Activated T-helper 17 cell treated with anti-CD3 and anti-CD28 coated beads, Interleukin-2, amount 50 U/mL, for 72 hours (primary cell): ENCODE data around the gene PTPA. TPM values are rescaled to one million over a fixed set of nuclear protein-coding genes. Genes with fewer than 3 reads are reported as not detected.

Source experiments
- ATAC-seq: fragments of 150-1000 bp; cut with Tn5 transposase; replicated peaks from 2 replicates; pipeline ENCODE4 v1.10.0; 2021; ENCODE audit warnings: mild to moderate bottlenecking, moderate library complexity
- H3K27ac Mint-ChIP-seq: one replicate; pipeline ENCODE4 v1.8.0; 2022; ENCODE audit warnings: mixed read lengths
- H3K27me3 Mint-ChIP-seq: one replicate; pipeline ENCODE4 v1.8.0; 2022; ENCODE audit warnings: mixed read lengths
- H3K36me3 Mint-ChIP-seq: one replicate; pipeline ENCODE4 v1.8.0; 2022; ENCODE audit warnings: low read depth, mild to moderate bottlenecking, mixed read lengths
- H3K4me1 Mint-ChIP-seq: one replicate; pipeline ENCODE4 v1.8.0; 2022; ENCODE audit warnings: mixed read lengths
- H3K4me3 Mint-ChIP-seq: one replicate; pipeline ENCODE4 v1.8.0; 2022; ENCODE audit warnings: mild to moderate bottlenecking, mixed read lengths
- H3K9me3 Mint-ChIP-seq: one replicate; pipeline ENCODE4 v1.8.0; 2022; ENCODE audit warnings: mixed read lengths
- total RNA-seq, 2 donors: library from RNA; stranded (reverse); gene quantifications; one replicate each; pipeline ENCODE4 v1.2.3, GENCODE V29; 2022

PTPA gene
- total RNA-seq, 2 donors from 2014 or later, result 77.9 to 131 TPM

DNA sequence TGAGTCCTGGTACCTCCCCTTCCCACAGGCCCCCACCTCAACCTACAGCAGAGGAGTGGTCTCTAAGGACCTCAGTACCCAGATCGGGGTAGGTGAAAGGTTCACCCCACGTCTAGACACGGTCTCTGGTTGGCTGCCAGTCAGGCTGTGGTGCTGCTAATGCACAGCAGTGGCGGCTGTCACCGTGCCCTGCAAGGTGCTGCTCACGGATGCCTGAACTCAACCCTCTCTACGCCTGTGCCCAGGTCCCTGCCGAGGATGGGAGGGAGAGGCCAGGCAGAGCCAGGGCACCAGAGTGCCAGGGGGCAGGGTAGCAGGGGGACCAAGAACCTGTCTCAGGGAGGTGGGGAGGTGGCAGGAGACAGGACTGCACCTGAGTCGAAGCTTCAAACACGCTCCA, 52.5 kb downstream of the PTPA start:
- ATAC-seq, result no peak
- Mint-ChIP-seq H3K27ac (no peak overlapping the region), H3K4me3 (no peak overlapping the region), H3K36me3 (no peaks in the 10 kb centered on the region), H3K9me3 (no peaks in the 10 kb centered on the region), H3K4me1 (peaks cover 4% of the 10 kb centered on the region), H3K27me3 (no peaks in the 10 kb centered on the region)

DNA sequence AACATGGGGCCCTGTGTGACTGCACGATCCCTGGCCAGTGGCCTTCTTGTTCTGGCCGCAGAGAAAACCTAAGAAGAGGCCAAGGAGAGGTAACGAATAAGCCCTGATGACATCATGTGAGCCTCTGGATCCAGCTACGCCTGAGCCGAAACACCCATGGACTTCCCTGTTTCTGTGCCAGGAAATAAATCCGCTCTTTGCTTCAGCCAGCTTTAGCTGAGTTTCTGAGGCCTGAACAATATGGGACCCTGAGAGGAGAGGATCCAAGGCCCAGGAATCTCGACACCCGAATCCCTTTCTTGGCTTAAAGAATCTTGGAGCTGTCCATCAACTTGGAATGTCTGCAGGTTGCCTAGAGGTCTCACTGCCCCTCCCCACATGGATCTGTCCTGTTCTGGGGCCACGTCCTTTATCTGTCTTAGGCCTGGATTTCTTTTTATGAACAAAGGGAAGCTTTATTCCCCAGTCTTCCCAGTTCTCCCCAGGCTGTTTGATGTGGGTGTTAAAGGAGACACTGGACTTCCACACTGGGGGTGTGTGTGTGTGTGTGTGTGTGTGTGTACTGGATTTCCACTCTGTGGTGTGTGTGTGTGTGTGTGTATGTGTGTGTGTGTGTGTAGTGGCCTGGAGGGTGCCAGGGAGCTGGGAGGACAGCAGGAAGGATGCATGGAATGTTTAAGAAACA, 53.2 kb downstream of the PTPA start:
- Mint-ChIP-seq H3K4me3 (no peak overlapping the region), H3K9me3 (no peaks in the 10 kb centered on the region), H3K36me3 (no peaks in the 10 kb centered on the region), H3K27ac (peak overlapping the region; percentile 56), H3K4me1 (peaks cover 4% of the 10 kb centered on the region), H3K27me3 (no peaks in the 10 kb centered on the region)
- ATAC-seq, result no peak

DNA sequence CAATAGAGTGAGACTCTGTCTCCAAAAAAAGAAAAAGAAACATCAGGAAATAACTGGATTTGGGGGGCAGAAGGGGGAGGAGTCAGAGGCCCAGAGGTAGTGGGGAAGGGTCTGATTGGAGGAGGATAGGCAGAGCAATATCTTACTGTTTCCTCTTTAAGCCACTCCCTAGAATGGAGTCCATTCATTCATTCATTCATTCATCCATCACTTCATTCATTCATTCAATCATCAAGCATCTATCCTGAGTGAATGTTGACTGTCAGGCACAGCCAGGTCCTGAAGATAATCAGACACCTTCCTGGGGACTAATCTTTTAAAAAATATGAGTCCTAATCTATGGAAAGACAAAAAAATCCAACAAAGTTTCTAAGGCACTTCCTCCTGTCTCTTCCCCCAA, 54.0 kb downstream of the PTPA start:
- H3K27me3 Mint-ChIP-seq, result no peaks in the 10 kb centered on the region
- peaks cover 6% of the 10 kb centered on the region for H3K4me1 Mint-ChIP-seq
- no peak overlapping the region for H3K27ac Mint-ChIP-seq
- no peak overlapping the region for H3K4me3 Mint-ChIP-seq
- no peak for ATAC-seq
- H3K9me3 Mint-ChIP-seq, result no peaks in the 10 kb centered on the region
- H3K36me3 Mint-ChIP-seq, result no peaks in the 10 kb centered on the region

DNA sequence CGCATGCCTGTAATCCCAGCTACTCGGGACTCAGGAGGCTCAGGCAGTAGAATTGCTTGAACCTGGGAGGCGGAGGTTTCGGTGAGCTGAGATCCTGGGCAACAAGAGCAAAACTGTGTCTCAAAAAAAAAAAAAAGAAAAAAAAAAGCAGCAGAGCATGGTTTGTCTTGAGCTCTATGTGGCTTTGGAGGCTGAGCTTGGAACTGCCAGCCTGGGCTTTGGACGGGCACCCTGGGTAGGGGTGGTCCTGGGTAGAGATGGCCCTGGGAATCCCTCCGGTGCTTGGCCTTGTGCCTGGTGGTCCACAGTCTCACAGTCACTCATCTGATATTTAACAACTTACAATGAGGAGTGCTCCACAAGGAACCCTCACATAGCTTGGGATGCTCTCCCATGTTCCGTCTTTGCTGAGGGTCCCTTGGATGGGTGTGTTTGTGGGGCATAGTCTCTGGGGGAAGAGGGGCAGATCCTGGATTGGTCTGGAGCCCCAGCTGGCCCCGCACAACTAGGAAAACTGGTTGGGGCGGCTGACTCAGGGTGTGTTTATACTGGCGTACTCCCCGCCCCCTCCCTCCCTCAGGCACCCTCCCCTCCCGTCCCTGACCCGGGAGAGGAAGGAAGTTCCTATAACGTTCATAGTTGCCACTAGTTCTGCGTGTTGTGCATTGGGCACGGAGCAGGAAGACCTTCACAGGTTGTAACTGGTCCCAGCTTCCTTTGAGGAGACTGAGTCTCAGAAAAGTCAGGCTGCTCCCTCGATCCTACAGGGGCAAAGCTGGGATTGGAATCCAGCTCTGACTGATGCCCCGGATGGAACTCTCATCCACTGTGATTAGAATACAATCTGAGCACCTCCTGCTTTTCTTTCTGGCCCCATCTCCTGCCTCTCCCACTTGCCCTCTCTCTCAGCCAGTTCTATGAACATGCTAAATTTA, 55.7 kb downstream of the PTPA start:
- Mint-ChIP-seq H3K27me3 (no peaks in the 10 kb centered on the region), H3K36me3 (no peaks in the 10 kb centered on the region), H3K4me1 (peaks cover 10% of the 10 kb centered on the region), H3K4me3 (peak overlapping the region; percentile 62), H3K27ac (peak overlapping the region; percentile 44), H3K9me3 (no peaks in the 10 kb centered on the region)
- peak; percentile 70 for ATAC-seq

DNA sequence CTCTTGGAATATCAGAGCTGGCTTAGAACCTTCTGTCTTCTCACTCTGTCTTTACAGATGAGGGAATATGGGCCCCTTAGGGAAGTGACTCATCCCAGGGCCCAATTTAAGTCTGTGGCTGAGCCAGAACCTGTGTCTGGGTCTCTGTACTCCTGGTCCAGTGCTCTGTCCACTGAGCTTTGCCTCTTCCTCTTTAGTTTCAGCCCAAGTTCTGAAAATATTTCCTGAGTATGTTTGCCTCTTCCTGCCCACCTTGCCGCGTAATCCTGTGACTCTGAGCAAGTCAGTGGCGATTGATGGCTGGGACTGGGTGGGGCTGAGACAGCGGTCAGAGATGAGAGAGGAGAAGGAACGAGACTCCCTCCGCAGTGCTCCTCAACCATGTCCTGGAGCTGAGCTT, 59.0 kb downstream of the PTPA start:
- ATAC-seq, result peak; percentile 58
- Mint-ChIP-seq H3K36me3 (no peaks in the 10 kb centered on the region), H3K4me1 (peaks cover 10% of the 10 kb centered on the region), H3K27ac (peak overlapping the region; percentile 55), H3K9me3 (no peaks in the 10 kb centered on the region), H3K4me3 (peak overlapping the region; percentile 18), H3K27me3 (peaks cover 4% of the 10 kb centered on the region)

DNA sequence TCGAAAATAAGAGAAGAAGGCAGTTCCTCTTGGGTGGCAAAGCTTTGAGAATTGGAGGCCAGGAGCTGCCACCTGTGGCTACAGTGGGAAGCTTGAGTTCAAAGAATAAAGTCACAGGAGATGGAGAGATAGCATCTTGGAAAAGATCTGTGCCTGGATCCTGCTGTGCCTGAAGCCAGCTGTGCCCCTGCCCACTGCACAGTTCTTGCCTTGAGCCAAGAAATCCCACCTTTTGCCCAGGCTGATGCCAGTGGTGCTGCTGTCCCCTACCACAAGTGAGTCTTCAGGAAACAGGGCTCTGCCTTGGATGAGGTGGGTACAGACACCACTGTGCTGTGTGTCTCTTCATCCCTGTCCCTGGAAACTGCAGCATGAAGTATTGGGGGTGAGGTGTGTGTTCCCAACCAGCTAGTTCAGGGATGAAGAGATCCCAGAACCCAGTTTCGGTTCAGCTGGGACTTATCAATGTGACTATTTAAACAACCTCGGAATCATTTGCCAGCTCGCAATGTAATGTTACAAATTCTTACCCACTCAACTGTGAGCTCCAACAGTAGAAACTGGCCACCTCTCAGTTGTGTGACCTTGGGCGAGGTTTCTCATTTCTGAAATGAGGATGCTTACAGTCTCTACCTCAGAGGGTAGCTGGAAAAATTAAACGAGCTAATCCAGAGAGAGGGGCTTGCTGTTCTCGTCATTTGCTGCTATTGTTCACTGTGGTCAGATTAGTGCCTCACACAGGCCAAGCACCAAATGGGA, 61.0 kb downstream of the PTPA start:
- Mint-ChIP-seq H3K27me3 (peaks cover 4% of the 10 kb centered on the region), H3K4me3 (no peak overlapping the region), H3K27ac (no peak overlapping the region), H3K4me1 (peaks cover 10% of the 10 kb centered on the region), H3K36me3 (no peaks in the 10 kb centered on the region), H3K9me3 (no peaks in the 10 kb centered on the region)
- ATAC-seq, result no peak

DNA sequence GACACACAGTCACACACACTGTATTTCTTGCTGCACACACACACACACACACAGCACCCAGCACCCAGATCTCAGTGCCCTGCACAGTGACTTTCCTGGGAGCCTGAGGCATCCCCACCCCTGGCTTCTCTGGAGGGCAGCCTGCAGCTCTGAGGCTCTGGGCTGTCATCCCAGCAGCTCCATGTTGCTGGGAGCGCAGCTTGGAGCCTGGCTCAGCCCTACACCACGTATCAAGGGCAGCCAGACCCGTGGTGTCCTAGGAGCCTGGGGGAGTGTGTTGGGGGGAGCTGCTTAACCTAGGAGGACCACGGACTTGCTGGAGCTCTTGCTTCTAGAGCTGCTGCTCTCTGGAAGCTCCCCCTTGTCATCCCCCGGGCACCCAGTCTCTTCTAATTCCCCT, 61.6 kb downstream of the PTPA start:
- peaks cover 8% of the 10 kb centered on the region for H3K4me1 Mint-ChIP-seq
- no peak overlapping the region for H3K27ac Mint-ChIP-seq
- H3K36me3 Mint-ChIP-seq, result no peaks in the 10 kb centered on the region
- no peaks in the 10 kb centered on the region for H3K9me3 Mint-ChIP-seq
- ATAC-seq, result no peak
- H3K27me3 Mint-ChIP-seq, result peaks cover 4% of the 10 kb centered on the region
- H3K4me3 Mint-ChIP-seq, result no peak overlapping the region

DNA sequence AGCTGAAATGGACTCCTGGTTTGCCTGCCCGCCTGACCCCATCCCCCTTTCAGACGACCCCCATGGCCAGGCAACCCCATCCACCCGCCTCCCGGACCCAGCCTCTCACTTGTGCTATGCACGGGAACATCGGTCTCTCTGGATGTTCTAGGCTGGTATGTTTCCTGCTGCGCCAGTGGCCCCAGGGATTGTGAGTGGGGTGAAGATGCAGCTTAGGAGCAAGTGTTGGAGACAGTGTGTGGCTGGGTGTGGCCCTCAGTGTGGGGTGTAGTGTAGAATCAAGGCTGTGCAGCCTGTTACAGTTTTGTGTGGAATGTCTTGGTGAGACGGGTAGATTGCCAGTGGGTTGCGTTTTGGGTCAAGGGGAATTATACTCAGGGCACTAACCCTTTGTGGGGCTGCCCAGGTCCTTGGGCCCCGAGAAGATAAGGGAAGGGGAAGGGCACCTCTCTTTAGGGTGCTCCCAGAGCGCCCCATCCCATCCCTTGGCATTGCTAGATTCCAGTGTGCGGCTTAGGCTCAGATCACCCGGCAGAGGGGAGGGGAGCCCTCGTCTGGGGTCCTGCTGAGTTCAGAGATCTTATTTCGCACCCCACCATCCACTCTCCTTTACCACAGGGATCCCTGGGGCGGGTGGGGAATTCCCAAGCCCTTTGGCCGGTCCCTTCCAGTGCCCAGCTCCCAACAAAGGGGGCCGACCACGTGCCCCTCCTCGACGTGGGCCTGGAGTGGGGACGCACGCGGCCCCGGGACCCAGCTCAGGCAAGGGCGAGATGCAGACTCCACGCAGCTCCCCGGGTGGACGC, 62.3 kb downstream of the PTPA start:
- Mint-ChIP-seq H3K27ac (no peak overlapping the region), H3K4me3 (peak overlapping the region; percentile 82)

DNA sequence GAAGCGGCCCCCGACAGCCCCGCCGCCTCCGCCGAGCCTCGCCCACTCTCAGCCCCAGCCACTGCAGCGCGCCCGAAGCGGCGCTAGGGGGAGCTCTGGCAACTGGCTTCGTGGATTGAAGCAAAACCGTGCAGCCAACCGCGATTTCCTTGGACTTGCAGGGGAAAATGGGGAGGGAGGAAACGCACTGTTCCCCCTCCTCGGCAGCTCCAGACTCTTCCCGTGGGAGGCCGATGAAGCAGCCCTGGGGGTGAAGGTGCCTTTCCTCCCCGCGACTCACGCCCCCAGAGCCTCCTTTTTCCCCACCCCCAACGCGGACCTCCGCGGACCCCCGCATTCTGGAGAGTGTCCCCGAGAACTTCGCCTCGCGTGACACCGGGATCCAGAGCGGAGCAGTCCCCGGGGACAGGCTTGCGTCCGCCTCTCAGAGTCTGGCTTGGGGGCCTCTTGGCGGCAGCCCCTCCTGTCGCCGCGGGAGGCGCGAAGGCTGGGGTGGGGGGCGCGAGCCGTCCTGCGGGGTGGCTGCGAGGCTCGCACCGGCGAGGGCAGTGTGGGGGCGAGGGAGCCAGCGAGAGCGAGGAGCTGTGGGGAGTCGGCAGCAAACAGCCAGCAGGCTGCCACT, 63.0 kb downstream of the PTPA start:
- Mint-ChIP-seq H3K36me3 (no peaks in the 10 kb centered on the region), H3K4me1 (peaks cover 5% of the 10 kb centered on the region), H3K27ac (no peak overlapping the region), H3K27me3 (peaks cover 4% of the 10 kb centered on the region), H3K4me3 (peak overlapping the region; percentile 82), H3K9me3 (no peaks in the 10 kb centered on the region)
- no peak for ATAC-seq

More for the DNA sequence above, 62.3 kb downstream of the PTPA start:
- Mint-ChIP-seq H3K27me3 (peaks cover 4% of the 10 kb centered on the region), H3K36me3 (no peaks in the 10 kb centered on the region), H3K9me3 (no peaks in the 10 kb centered on the region), H3K4me1 (peaks cover 5% of the 10 kb centered on the region)
- ATAC-seq, result no peak

DNA sequence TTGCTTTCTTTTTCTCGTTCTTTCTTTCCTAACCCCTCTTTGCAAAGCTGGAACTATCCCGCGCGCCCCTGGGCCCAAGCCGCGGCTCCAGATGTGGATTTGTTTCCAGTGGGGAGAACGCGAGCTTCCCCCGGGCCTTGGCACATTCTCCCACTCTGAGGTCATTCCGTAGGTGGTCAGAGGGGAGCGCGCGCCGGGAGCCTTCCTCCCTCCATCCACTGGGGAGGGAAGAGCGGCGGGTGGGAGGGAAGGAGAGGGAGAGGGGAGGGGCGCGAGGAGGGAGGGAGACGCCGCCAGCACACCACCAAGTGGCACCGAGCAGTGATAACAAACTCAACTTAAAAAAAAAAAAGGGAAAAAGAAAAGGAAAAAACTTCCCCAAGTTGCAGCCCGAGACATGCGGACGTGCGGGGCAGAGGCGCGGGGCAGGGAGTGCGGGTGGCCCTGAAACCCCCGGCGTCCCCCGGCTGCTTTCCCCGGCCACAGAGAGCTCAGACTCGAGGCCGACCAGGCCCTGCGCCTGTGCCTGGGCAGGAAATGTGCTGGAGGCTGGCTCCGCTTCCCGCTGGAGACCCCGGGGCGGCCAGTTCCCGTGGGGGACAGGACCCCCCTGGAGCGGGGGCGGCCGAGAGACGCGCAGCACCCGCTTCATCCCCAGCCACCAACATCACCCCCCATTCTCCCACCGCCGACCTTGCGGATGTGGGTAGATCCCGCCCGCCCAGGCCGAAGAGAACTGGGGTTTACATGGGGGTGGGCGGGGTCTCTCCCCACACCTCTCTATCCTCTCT, 63.7 kb downstream of the PTPA start:
- no peak for ATAC-seq
- no peaks in the 10 kb centered on the region for H3K36me3 Mint-ChIP-seq
- peak overlapping the region; percentile 52 for H3K27ac Mint-ChIP-seq
- H3K4me3 Mint-ChIP-seq, result peak overlapping the region; percentile 82
- peaks cover 5% of the 10 kb centered on the region for H3K4me1 Mint-ChIP-seq
- H3K27me3 Mint-ChIP-seq, result peaks cover 4% of the 10 kb centered on the region
- H3K9me3 Mint-ChIP-seq, result no peaks in the 10 kb centered on the region

DNA sequence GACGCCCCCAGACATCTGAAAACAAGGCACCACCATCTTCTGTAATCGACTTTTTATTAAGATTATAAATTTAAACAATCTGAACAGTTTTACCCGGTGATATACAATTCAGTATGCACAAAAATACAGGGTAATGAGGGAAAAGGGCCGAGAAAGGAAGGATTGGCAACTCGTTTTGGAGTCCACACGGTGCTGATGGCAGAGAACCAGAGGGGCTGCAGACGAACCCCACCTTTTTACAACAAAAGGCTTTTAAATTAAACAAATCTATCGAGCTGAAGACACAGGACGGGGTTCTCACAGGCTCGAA, 64.3 kb downstream of the PTPA start:
- Mint-ChIP-seq H3K4me3 (peak overlapping the region; percentile 82), H3K36me3 (no peaks in the 10 kb centered on the region), H3K27me3 (peaks cover 4% of the 10 kb centered on the region), H3K9me3 (no peaks in the 10 kb centered on the region), H3K27ac (peak overlapping the region; percentile 52), H3K4me1 (peaks cover under 1% of the 10 kb centered on the region)
- no peak for ATAC-seq

DNA sequence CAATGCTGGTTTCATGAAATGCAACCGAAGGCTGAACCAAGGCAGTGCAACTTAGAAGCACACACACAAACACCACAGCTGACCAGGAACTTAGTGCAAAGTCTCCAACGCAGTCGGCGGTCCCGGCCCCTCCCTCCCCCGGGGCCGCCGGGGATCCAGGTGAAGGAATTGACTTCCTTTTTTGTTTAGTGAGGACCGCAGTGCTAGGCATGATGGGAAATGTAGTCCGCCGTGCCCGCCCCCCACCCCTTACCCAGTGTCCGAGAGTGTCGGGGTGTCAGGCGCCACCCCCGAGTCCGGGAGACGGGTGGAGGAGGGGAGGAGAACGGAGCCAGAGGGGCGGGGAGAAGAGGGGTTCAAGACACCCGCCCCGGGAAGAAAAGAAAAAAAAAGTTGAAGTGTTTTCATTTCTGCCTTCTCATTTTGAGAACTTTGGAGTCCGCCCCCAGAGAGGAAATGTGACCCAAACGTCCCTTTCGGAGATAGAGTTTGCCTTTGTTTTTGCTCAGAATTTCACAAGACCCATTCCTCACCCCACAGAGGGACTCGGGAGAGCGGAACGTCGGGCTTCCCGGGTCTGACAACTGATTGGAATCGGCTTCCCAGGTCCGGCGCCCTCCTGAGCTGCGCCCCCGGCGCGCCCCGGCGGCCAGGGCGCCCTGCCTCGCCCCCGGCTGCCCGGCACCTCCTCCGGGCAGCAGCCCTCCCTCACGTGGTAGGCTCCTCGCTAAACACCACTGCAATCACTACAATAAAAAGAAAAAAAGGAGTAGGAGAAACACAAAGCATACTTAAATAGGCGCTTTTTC, 64.8 kb downstream of the PTPA start:
- Mint-ChIP-seq H3K36me3 (no peaks in the 10 kb centered on the region), H3K27me3 (peaks cover 4% of the 10 kb centered on the region), H3K9me3 (no peaks in the 10 kb centered on the region), H3K27ac (peak overlapping the region; percentile 52), H3K4me3 (peak overlapping the region; percentile 82), H3K4me1 (no peaks in the 10 kb centered on the region)
- peak; percentile 61 for ATAC-seq
